ENCODE results near the gene ITSN1. TPM values are rescaled to one million over a fixed set of nuclear protein-coding genes. Genes with fewer than 3 reads are reported as not detected.

ITSN1 gene
- polyA plus RNA-seq, 1 donor from 2014 or later = 35.1 TPM

GRCh38 chr21:33943293-33943692 lies 301.0 kb downstream of the ITSN1 start:
- Histone ChIP-seq H4K20me1 (ENCODE audit: insufficient read depth) (no peaks in the 10 kb centered on the region), H3K4me2 (ENCODE audit: low read length) (no peak overlapping the region), H3F3A (ENCODE audit: insufficient read depth, low read length, poor library complexity, severe bottlenecking) (no peaks in the 10 kb centered on the region)

GRCh38 chr21:33944185-33944763 lies 302.0 kb downstream of the ITSN1 start:
- Histone ChIP-seq H3K9me3 (ENCODE audit: low read length) (no peaks in the 10 kb centered on the region), H2AFZ (ENCODE audit: low read depth, low read length) (no peak overlapping the region), H3K27me3 (ENCODE audit: insufficient read depth, low read depth, low read length) (no peaks in the 10 kb centered on the region), H4K20me1 (ENCODE audit: insufficient read depth) (no peaks in the 10 kb centered on the region), H3K9me2 (ENCODE audit: insufficient read depth, low read length) (no peaks in the 10 kb centered on the region), H3K4me3 (ENCODE audit: low read length) (no peak overlapping the region), H3K27ac (ENCODE audit: low read length) (no peak overlapping the region), H3K79me2 (replicated peaks; ENCODE audit: insufficient read depth, low read length) (no peaks in the 10 kb centered on the region), H3K4me2 (ENCODE audit: low read length) (no peak overlapping the region), H3K36me3 (ENCODE audit: insufficient read depth, low read length) (no peaks in the 10 kb centered on the region), H3F3A (ENCODE audit: insufficient read depth, low read length, poor library complexity, severe bottlenecking) (no peaks in the 10 kb centered on the region), H3K9ac (ENCODE audit: low read length) (no peak overlapping the region)
- TF ChIP-seq SMC3 (conservative IDR thresholded peaks at IDR 0.05; ENCODE audit: poor library complexity) (no peak), POLR2AphosphoS5 (IDR thresholded peaks at IDR 0.05) (no peak), MXI1 (conservative IDR thresholded peaks at IDR 0.05; ENCODE audit: poor library complexity, severe bottlenecking) (no peak), TAF1 (IDR thresholded peaks at IDR 0.05; ENCODE audit: low read depth) (no peak), CTCF (IDR thresholded peaks at IDR 0.05; ENCODE audit: poor library complexity, severe bottlenecking) (no peak), RAD21 (conservative IDR thresholded peaks at IDR 0.05) (no peak), EZH2 (IDR thresholded peaks at IDR 0.05; ENCODE audit: borderline replicate concordance, insufficient read depth, low read length, poor library complexity, severe bottlenecking) (no peak), EP300 (conservative IDR thresholded peaks at IDR 0.05; ENCODE audit: poor library complexity, severe bottlenecking) (no peak)

More at GRCh38 chr21:33943293-33943692, 301.0 kb downstream of the ITSN1 start:
- H3K9me3 ChIP-seq (ENCODE audit: low read length) = no peaks in the 10 kb centered on the region
- H2AFZ ChIP-seq (ENCODE audit: low read depth, low read length) = no peak overlapping the region
- no peaks in the 10 kb centered on the region for H3K9me2 ChIP-seq (ENCODE audit: insufficient read depth, low read length)
- H3K79me2 ChIP-seq (replicated peaks; ENCODE audit: insufficient read depth, low read length) = no peaks in the 10 kb centered on the region
- H3K9ac ChIP-seq (ENCODE audit: low read length) = no peak overlapping the region
- H3K27me3 ChIP-seq (ENCODE audit: insufficient read depth, low read depth, low read length) = no peaks in the 10 kb centered on the region
- no peak for TF ChIP-seq MXI1 (conservative IDR thresholded peaks at IDR 0.05; ENCODE audit: poor library complexity, severe bottlenecking)
- TF ChIP-seq CTCF (IDR thresholded peaks at IDR 0.05; ENCODE audit: poor library complexity, severe bottlenecking) = no peak
- no peak for TF ChIP-seq RAD21 (conservative IDR thresholded peaks at IDR 0.05)
- TF ChIP-seq, protein P1, sequence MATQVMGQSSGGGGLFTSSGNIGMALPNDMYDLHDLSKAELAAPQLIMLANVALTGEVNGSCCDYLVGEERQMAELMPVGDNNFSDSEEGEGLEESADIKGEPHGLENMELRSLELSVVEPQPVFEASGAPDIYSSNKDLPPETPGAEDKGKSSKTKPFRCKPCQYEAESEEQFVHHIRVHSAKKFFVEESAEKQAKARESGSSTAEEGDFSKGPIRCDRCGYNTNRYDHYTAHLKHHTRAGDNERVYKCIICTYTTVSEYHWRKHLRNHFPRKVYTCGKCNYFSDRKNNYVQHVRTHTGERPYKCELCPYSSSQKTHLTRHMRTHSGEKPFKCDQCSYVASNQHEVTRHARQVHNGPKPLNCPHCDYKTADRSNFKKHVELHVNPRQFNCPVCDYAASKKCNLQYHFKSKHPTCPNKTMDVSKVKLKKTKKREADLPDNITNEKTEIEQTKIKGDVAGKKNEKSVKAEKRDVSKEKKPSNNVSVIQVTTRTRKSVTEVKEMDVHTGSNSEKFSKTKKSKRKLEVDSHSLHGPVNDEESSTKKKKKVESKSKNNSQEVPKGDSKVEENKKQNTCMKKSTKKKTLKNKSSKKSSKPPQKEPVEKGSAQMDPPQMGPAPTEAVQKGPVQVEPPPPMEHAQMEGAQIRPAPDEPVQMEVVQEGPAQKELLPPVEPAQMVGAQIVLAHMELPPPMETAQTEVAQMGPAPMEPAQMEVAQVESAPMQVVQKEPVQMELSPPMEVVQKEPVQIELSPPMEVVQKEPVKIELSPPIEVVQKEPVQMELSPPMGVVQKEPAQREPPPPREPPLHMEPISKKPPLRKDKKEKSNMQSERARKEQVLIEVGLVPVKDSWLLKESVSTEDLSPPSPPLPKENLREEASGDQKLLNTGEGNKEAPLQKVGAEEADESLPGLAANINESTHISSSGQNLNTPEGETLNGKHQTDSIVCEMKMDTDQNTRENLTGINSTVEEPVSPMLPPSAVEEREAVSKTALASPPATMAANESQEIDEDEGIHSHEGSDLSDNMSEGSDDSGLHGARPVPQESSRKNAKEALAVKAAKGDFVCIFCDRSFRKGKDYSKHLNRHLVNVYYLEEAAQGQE (IDR thresholded peaks at IDR 0.05; ENCODE audit: borderline replicate concordance) = no peak
- TF ChIP-seq TAF1 (IDR thresholded peaks at IDR 0.05; ENCODE audit: low read depth) = no peak
- no peaks in the 10 kb centered on the region for H3K36me3 ChIP-seq (ENCODE audit: insufficient read depth, low read length)
- no peak overlapping the region for H3K4me3 ChIP-seq (ENCODE audit: low read length)
- no peak overlapping the region for H3K27ac ChIP-seq (ENCODE audit: low read length)
